SK-N-SH treated with all-trans-retinoic acid at 6 μM for 48 hours (cell line): ENCODE measurements around the gene FGF6.

ENCODE experiments used
- CREB5 ChIP-seq: fragments of 250-450 bp; sonication (Bioruptor Pico); IDR thresholded peaks from 2 replicates; pipeline ENCODE4 v1.5.1; 2020; ENCODE audit warnings: low read depth, mild to moderate bottlenecking, moderate library complexity
- CSRNP3 ChIP-seq: fragments of 250-450 bp; sonication (Bioruptor Pico); IDR thresholded peaks from 2 replicates; pipeline ENCODE4 v1.5.1; 2021; ENCODE audit warnings: mild to moderate bottlenecking, moderate library complexity
- ESRRG ChIP-seq: fragments of 250-450 bp; sonication (Bioruptor Pico); IDR thresholded peaks from 2 replicates; pipeline ENCODE4 v1.6.1; 2021; ENCODE audit warnings: mild to moderate bottlenecking
- GLIS3 ChIP-seq: fragments of 250-450 bp; sonication (Bioruptor Pico); IDR thresholded peaks from 2 replicates; pipeline ENCODE4 v1.5.0; 2020; ENCODE audit warnings: mild to moderate bottlenecking, moderate library complexity

- TF ChIP-seq ESRRG (CRISPR knock-in tag) = no peak
- no peak for TF ChIP-seq CSRNP3 (CRISPR knock-in tag)
- TF ChIP-seq CREB5 (CRISPR knock-in tag) = no peak
- no peak for TF ChIP-seq GLIS3 (CRISPR knock-in tag)
Observed at GRCh38 chr12:4412056-4412455, 33.6 kb downstream of the FGF6 start.
